Esophagus mucosa (tissue), 1 donor: ENCODE measurements around the gene CCDC33. TPM values are rescaled to one million over a fixed set of nuclear protein-coding genes. Genes with fewer than 3 reads are reported as not detected.

ENCODE experiments used
- ATAC-seq: fragments of 200-7000 bp; cut with Tn5 transposase; one replicate; pipeline ENCODE4 v1.9.1; 2020
- total RNA-seq: library from RNA; stranded (reverse); gene quantifications from one replicate; pipeline ENCODE4 v1.2.4, GENCODE V29; 2023
- donor health status: DM: yes; HTN: yes; CAD: no.

Gene CCDC33
- total RNA-seq, 1 donor from 2014 or later: 0.32 TPM

DNA sequence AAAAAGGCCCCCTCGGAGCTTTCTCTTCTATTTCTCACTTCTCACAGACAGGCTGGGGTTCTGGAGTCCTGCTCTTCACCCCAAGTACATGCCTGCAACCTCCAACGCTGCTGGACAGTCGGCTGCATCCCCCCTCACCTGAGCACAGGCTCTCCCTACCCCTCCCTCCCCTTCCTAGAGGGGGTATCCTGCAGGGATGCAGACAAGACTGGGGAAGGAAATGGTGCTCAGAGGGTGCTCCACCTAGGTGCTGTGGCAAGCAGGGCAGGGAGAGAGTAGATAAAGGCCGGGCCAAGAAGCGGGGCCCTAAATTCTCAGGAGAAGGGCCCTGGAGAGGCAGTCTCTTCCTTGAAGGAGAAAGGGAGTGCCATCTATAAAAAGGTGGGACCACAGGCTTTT lies 26.6 kb upstream of the CCDC33 start:
- ATAC-seq: no peak

DNA sequence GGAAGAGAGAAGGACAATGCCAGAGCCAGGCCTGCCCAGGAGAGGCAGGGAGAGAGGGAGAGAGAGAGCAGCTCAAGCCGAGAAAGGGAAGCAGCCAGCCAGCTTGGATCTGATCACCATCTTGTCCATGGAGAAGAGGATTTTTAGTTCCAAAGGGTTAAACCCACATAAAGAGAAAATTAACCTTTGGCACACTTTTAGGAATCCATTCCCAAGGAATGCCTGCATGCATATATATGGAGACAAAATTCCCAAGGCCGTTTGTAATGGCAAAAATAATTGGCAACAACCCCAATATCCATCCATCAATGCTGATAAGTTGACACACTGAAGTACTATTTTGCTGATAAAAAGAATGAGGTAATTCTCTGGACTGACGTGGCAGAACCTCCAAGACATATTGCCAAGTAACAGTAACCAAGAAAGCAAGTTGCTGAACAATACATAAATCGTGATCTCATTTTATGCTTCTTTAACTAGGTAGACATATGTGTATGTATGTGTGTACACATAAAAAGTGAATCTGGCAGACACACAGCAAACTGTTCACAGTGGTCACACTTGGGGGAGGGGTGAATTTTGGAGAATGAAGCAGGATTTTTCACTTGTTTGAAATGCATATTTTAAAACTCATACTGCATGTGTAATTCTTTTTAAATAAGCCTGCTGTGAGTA lies 26.0 kb upstream of the CCDC33 start:
- no peak for ATAC-seq

DNA sequence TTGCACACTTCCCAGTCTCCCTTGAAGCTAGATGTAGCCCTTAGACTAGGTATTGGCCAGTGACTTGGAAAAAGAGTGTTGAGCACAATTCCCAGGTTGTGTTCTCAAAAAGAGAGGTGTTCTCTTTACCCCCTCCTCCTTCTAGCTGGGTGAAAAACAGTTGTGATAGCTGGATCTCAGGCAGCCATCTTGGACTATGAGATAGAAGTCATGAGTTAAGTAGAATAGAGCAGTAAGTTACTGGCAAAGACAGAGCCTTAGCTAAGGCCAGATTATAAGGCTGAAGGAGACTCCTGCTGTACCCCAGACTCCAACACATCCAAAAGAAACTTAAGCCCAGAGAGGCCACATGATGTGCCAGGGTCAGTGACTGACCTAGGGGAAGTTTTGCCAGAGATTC lies 25.4 kb upstream of the CCDC33 start:
- no peak for ATAC-seq

DNA sequence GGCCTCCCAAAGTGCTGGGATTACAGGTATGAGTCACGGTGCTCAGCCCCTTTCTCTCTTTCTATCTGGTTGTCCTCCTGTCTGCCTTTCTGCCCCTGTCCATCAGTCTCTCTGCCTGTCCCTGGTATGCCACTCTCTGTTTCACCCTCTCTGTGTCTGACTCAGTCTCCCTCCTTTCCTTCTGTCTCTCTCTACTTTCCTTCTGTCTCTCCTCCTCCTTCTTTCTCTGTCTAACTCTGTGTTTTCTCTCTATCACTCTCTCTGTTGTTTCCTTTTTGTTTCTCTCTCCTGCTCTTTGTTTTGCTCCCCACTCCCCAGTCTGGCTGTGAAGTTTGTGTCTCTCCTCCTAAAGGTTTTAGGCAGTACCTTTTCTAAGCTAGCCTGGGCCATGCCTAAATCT lies 24.5 kb upstream of the CCDC33 start:
- no peak for ATAC-seq

DNA sequence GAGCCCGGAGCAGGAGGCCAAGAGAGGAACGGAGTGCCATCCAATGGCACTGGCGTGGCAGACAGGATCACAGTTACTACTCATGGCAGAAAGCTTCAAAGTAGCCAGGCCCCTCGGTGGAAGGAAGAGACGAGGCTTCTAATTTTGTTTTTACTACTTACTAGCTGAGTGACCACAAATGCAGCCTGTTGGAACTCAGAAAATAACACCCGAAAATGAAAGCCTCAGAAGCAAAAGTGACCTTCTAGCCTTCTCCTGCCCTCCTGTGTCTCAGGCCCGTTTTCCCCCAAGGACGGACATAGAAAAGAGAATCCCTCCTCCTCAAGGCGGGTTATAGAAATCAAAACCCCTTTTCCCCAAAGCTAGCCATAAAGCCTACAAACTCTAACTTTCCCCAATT lies 23.6 kb upstream of the CCDC33 start:
- no peak for ATAC-seq

DNA sequence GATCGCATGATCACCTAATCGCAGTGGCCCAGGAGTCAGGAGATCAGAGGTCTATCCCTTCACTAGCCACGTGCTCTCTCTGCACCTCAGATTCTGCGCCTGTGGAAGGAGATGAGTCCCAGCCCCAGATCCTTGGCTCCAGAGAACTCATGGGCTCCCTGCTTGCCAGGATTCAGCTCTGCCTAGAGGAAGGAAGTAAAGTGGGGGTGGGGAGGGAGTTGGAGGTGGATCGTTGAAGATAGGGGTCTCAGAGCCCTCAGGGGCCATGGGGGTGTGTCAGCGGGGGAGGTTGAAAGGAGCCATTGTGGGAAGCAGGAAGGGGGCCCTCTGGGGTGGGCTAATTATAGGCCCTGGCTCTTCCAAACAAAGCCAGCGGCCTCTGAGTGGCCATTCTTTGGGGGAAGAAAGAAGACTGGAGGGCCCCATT lies 22.3 kb upstream of the CCDC33 start:
- no peak for ATAC-seq

DNA sequence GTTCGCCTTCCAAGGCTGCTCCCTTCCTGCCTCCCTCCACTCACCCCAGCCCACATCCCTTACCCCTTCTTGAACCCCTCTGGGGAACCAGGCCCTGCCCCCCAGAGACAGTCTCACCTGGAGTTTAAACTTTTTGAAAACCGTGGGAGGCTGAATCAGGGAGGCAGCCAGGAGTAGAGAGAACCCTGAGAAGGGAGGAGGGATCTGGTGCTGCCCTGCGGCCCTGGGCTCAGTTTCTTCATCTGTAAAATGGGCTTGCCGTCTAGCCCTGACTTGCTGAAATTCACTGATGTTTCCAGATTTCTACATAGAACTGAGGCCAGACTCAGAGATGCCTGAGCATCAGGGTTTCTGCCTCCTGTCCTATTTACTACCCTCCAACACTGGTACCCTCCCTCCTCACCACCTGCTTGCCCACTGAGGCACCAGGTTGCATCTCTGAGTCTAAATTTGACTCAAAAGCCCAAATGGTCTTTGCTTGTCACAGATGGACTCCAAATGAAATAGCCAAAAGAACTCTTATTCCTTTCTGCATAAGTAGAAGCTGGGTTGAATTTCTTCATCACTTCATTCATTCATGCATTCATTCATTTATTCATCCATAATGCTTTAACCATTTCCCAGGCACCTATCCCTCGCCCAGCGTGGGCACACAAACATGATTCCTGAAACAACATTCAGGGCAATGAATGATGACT lies 21.7 kb upstream of the CCDC33 start:
- ATAC-seq: no peak

DNA sequence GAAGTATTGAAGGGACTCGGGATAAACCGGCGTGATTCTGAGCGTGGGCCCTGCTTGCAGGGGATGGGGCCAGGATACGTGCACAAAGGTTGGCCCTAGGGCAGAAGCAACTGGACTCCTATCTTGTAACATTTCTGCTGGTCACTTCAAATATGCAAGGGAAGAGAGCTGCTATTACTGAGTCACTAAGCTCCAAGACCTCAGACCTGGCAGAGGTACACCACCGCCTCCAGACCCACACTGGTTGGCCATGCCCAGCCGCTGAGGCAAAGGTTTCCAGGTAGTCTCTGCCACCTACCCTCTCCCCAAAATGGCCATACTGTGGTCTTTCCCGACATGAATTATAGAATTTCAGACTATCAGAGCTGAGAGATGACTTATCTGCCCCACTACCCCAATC lies 20.2 kb upstream of the CCDC33 start:
- ATAC-seq: no peak

DNA sequence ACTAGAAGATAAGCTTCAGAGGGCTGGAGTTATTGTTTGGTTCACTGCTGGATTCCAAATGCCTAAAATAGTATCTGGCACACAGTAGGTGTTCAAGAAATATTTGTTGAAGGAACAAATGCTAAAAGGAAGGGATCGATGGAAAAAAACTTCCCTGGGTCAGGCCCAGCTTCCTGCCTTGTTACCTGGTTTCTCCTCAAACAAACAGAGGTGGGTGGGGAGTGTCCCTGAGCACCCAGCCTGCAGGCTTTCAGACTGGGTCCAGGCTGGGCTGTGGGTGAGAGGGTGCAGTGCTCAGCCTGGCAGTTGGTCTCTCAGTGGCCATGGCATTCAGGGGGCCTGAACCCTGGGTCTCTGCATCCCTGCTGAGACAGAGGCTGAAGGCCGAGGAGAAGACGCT lies 19.2 kb upstream of the CCDC33 start:
- no peak for ATAC-seq

DNA sequence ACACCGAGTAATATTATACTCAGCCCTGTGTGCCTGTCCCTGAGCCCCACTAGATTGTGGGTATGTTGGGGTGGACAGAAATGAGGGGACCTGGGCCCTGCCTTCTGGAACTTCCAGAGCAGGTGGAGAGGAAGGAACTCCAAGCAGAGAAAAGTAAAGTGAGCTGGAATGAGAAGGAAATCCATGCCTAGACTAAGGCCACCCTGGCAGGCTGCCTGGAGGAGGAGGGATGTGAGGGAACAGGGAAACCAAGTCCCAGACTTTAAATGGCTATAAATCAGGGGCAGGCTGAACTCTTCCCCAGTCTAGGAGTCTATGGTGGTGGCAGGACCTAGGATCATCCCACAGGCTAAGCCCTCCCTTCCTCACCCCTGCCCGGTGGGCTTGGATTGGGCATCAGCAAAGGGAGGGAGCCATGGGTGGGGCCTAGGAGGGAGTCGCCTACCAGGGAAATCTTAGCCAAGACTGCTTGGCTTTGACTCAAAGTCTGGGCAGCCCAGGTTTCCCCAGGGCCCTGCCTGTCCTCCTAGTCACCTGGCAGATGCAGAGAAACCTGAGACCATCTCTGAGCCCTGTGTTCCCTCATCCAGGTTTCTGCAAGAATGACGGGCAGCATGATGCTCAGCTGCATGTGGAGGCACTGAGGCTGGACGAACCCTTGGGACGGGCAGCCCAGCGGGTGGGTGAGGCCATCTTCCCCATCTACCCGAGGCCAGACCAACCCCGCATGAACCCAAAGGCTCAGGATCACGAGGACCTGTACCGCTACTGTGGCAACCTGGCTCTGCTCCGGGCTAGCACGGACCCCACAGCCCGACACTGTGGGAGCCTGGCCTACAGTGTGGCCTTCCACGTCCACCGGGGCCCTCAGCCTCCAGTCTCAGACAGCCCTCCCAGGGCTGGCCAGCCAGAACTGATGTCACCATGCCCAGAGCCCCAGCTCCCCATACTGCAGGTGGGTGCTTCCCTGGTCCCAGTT lies 17.9 kb upstream of the CCDC33 start:
- no peak for ATAC-seq

DNA sequence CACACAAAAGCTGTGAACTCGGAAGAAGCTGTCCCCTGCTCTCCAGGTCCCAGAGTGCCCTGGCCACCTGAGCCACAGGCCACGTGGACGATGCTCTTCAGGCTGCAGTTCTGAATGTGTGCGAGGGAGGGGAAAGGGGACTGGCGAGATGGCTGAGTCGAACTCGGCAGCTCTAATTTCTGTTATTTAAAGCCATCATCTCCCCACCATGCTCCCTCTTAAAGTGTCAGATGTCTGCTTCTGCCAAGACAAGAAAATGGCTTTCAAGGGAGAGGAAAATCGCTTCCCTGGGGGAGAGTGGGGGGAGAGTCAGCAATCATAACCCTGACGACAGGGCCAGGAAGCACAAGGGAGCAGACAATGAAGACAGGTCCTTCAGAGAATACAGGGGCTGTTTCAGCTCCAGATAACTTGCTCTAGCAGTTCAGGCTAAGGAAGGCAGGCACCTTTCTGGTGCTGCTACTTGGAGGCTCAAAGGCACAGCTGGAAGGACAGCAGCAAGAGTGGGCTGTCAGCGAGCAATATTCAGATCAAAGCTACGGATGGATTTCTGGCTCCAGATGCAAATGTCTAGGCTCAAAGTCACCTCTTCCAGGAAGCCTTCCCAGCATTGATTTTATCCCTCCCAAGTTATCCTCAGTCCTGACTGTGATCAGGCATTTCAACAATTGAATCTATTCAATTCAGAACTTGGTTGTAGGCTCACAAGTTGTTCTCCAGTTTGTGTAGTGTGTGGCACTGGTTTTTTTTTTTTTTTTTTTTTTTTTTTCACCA lies 15.5 kb upstream of the CCDC33 start:
- no peak for ATAC-seq

DNA sequence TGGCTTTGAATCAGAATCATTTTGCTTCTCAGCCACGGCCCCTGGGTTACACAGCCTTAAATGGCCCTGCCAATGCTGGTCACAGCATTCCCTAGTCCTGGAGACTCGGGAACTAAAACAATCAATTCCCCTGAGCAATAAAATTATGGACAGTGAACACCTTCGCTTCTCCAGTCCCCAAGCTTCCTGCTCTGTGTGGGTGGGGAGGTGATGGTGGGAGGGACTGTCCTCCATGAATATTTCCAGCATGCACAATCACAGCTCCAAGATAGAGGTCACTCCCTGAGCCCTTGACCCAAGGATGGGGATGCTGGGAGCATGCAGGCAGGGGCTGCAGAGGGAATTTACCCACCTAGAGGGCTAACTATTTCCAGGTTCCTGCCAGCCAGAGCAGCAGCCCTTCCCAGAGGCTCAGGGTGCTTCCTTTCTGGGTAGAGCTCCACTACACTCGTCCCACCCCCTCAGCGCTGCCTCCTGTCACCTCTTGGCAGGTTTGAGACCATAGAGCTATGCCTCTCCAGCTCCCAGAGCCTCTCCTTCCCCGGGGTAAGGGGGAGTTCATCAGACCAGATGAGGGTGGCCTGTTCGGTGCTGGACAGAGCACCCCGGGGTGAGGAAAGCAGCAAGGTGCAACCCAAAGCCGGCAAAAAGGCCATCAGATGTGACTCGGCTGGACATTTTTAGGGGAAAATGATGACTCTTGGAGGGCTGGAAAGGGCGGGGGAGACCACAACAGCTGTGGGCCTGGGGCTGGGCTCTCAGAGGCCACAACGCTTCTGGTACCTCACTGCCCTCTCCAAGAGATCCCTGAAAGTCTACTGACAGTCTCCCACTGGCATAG lies 14.5 kb upstream of the CCDC33 start:
- ATAC-seq: no peak

DNA sequence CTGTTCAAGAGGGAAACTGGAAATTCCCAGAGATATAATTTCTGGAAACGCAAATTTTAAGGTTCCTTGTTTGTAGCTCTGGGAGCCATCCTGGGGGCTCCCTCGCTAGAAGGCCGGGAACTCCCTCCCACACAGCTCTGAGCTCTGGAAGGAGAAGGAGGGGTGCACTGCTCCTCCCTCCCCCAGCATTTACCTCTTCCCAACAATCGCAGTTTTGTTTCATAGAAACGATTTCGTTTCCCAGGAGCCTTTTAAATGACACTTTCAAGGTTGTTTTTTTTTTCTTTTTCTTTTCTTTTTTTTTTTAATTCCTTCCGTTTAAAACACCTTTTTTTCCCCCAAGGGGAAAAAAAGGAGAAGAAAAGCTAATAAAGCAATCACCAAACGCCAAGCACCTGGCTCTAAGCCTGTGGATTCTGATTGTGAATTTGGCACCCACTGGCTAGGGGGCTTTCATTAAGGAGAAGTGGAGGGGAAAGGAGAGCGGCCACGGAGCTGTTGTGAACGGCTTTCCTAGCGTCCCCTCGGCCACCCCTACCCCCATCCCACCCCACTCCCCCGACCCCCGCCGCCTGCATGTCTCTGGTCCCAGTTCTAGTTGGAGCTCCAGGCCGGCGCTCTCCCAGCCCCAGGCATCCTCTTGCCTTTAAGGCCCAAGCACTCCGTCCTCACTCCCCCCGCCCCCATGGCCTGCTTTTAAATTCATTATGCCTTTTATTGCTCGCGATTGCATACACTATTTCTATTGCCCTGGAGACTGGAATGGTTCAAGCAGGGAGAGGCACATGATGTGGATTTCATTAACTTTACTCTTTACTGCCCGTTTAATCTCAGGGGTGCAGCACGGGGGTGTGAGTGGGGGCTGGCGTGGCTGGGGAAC lies 13.6 kb upstream of the CCDC33 start:
- no peak for ATAC-seq

DNA sequence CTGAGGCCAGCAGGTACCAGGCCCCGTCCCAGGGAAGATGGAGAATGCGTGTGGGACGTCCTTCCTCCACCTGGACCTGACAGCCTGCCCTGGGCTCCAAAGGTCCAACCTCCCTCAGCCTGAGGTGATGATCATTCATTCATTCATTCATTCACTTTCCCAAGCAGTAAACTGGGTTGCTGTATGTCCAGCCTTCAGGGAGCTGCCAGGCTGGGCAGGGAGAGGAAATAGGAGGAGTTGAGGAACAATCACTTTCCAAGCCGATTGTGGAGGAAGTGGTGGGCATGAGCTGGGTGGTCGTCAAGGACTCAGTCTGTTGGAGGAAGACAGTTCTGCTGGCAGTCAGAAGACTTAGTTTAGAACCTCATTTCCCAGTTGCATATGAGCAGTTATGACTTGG lies 10.2 kb upstream of the CCDC33 start:
- no peak for ATAC-seq

DNA sequence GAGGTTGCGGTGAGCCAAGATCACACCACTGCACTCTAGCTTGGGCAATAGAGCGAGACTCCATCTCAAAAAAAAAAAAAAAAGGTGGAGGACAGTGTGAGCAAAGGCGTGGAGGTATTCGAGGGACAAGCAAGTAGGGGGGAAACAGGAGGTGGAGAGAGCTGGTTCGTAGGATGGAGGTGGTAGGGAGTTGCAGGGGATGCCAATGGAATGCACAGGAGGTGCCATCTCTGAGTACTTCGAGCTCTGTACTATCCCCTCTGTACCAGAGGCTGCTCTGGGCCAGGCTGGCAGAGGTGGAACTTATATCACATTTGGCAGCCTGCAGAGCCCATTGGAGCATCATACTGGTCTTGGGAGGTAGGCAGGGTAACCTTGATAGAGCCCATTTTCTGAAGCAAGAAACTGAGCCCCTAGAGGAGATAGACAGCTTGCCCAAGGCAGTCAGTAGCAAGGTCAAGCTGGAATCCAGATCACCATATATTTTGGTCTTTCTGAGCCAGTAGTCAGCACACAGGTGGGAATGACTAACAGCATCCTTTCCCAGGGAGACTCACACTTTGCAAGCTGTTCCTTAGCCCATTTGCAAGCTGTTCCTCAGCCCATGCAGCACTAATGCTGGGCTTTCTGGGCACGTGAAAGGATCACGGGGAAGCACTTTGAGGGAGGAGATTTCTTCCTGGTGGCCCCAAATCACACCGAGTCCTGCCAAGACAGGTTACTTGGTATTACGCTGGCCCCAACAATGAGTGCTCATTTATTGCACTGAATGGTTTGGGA lies 9.2 kb upstream of the CCDC33 start:
- no peak for ATAC-seq

DNA sequence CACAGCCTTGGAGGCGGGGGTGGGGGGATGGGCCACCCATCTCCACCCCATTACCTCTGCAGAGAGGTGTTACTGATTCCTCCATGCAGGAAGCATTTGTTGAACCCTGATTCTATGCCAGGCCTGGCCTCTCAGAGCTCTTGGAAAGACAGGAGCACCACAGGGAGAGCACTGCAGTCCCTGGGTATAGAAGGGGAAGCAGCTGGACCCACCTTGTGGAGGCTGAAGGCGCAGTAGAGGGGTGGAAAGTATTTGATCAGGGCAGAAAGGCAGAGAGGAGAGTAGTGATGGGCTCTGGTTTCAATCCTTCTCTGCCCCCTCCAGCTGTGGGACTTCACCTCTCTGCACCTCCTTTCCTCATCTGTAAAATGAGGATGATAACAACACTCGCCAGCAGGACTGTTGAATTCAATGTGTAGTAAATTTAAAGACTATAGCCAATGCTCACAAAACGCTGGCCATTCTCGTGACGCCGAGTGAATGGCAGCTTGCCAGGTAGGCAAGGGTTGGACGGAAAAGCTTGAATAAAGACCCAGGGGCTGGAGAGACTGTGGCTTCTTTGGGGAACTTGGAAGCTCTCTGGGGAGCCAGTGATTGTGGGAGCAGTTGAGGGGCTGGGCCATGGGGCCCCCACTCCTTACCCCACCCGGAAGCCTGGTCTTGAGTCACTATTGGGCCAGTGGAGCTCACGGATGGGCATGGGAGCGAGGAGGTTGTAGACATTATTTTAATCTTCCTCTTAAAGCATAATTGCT lies 8.0 kb upstream of the CCDC33 start:
- no peak for ATAC-seq

DNA sequence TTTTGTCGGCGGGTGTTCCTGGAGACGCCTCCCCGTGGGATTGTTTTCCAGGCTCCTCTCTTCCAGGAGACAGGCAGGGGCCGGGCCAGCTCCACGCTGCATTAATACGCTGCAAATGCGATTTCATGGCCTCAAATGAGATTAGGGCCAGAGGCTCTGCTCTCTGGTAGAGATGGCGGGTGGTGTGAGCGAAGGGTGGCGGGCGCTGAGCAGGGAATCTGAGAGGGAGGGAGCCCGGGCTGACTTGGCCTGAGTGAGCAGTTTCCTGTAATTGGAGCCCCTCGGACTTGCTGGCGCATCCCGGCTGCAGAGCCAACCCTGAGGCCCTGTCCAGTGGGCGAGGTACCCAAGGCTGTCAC lies 7.4 kb upstream of the CCDC33 start:
- ATAC-seq: no peak

DNA sequence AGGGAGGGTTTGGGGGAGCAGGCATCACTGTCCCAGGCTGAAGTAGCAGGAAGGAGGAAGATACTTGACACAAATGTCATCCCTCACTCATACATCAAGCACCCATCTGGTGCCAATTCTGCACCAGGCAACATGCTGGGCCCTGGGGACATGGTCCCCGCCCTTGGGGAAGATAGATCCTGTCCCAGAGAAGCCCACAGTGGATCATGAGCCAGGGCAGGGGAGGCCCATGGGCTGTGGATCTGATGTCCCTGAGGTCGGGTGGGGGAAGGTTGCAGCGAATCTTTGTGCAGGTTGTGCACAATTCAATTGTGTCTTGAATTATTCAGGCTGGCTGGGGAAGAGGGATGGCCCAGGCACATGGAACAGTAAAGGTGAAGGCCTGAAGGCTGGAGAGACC lies 6.4 kb upstream of the CCDC33 start:
- ATAC-seq: no peak

DNA sequence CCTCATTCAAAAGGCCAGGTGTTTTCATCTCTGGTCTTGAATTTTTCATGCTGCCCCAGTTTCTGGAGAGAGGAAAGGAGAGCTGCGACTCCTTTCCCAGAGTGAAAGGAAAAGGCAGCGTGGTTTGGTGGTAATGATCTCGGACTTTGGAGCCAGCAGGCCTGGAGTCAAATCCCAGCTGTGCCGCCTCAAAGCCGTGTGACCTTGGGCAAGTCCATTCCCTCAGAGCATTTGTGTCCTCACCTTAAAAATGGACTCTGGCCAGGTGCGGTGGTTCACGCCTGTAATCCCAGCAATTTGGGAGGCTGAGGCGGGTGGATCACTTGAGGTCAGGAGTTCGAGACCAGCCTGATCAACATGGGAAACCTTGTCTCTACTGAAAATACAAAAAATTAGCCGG lies 4.7 kb upstream of the CCDC33 start:
- no peak for ATAC-seq
